ENCODE measurements around the gene CFL1.

Gene CFL1

GRCh38 chr11:65869643-65870306 lies 11.8 kb upstream of the CFL1 start:
- DNase-seq, result no peak

- DNase-seq, result no peak
Measured at GRCh38 chr11:65868907-65869306, 10.9 kb upstream of the CFL1 start.

- peak in 1 of 2 experiments; percentile 8 for DNase-seq
Measured at GRCh38 chr11:65868076-65868667, 10.2 kb upstream of the CFL1 start.

GRCh38 chr11:65867284-65868071 lies 9.5 kb upstream of the CFL1 start:
- DNase-seq, result no peak

GRCh38 chr11:65866509-65867283 lies 8.7 kb upstream of the CFL1 start:
- DNase-seq, result no peak

GRCh38 chr11:65865550-65866172 lies 7.7 kb upstream of the CFL1 start:
- DNase-seq, result no peak

GRCh38 chr11:65864706-65865471 lies 6.9 kb upstream of the CFL1 start:
- DNase-seq, result no peak

- DNase-seq, result no peak
Measured at GRCh38 chr11:65863889-65864705, 6.1 kb upstream of the CFL1 start.

GRCh38 chr11:65862941-65863888 lies 5.2 kb upstream of the CFL1 start:
- no peak for DNase-seq

GRCh38 chr11:65862191-65862735 lies 4.3 kb upstream of the CFL1 start:
- DNase-seq, result no peak

GRCh38 chr11:65861533-65862183 lies 3.7 kb upstream of the CFL1 start:
- no peak for DNase-seq

- DNase-seq, result no peak
Measured at GRCh38 chr11:65861165-65861505, 3.2 kb upstream of the CFL1 start.

GRCh38 chr11:65860278-65861164 lies 2.5 kb upstream of the CFL1 start, which contains the start of gene MUS81:
TSS of gene MUS81 (plus strand) at chr11:65860433. CDS start at chr11:65860754, 321 bp downstream.
- DNase-seq, result peak; percentile 64 to 82

GRCh38 chr11:65859812-65860277 lies 1.9 kb upstream of the CFL1 start:
- no peak for DNase-seq

- DNase-seq, result peak; percentile 86 to 88
Measured at GRCh38 chr11:65859095-65859811, 1.3 kb upstream of the CFL1 start.

GRCh38 chr11:65858681-65859087 lies 704 bp upstream of the CFL1 start:
- no peak for DNase-seq

GRCh38 chr11:65857500-65857852 lies 504 bp downstream of the CFL1 start:
- no peak for DNase-seq
